Thyroid gland (tissue), 4 donors: ENCODE results near the gene COL17A1.

Experiments
- POLR2A ChIP-seq, 2 donors: fragments of 450-650 bp; IDR thresholded peaks; one replicate each; pipeline ENCODE4 v1.6.1; 2017; ENCODE audit warnings: antibody characterized with exemption in 2 of 2, mild to moderate bottlenecking in 2 of 2, moderate library complexity in 1 of 2
- TF ChIP-seq, protein P1 (sequence below), 6 experiments: fragments of 200-600 bp in 3 of 6; fragments of 450-650 bp in 3 of 6; sonication (generic) in 3 of 6; IDR thresholded peaks; one replicate each; pipeline ENCODE4 v1.5.1; 2016 to 2019; ENCODE audit warnings: antibody characterized with exemption in 6 of 6, mild to moderate bottlenecking in 2 of 6, inconsistent platforms in 1 of 6, moderate library complexity in 1 of 6

DNA sequence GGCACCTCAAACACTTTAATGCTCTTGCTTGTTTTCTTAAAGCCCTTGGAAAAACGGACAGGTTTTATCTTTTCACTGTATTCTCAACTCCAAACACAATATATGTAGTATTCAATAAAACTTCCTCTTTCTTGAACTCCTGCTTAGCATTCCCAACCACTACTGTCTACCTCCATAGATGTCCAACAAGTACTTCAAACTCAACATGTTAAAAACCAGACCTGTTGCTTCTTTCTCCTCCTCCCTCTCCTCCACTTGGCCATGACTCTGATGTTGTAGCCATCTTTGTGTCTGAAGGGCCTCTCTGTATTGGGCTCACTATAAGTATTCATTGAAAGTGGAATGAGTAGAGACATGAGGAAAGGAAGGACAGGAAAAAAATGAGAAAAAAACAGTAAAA lies 16.2 kb upstream of the COL17A1 start:
- no peak for TF ChIP-seq POLR2A (IDR thresholded peaks at IDR 0.05)
- TF ChIP-seq, protein P1, sequence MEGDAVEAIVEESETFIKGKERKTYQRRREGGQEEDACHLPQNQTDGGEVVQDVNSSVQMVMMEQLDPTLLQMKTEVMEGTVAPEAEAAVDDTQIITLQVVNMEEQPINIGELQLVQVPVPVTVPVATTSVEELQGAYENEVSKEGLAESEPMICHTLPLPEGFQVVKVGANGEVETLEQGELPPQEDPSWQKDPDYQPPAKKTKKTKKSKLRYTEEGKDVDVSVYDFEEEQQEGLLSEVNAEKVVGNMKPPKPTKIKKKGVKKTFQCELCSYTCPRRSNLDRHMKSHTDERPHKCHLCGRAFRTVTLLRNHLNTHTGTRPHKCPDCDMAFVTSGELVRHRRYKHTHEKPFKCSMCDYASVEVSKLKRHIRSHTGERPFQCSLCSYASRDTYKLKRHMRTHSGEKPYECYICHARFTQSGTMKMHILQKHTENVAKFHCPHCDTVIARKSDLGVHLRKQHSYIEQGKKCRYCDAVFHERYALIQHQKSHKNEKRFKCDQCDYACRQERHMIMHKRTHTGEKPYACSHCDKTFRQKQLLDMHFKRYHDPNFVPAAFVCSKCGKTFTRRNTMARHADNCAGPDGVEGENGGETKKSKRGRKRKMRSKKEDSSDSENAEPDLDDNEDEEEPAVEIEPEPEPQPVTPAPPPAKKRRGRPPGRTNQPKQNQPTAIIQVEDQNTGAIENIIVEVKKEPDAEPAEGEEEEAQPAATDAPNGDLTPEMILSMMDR (IDR thresholded peaks at IDR 0.05), result no peak
